ENCODE data around the gene LRRC74A.
"Not testable (repeated sequence)": the region's sequence is repeated elsewhere in the genome, so short reads cannot be mapped to it uniquely, and the experiment has no call there.

LRRC74A gene

DNA sequence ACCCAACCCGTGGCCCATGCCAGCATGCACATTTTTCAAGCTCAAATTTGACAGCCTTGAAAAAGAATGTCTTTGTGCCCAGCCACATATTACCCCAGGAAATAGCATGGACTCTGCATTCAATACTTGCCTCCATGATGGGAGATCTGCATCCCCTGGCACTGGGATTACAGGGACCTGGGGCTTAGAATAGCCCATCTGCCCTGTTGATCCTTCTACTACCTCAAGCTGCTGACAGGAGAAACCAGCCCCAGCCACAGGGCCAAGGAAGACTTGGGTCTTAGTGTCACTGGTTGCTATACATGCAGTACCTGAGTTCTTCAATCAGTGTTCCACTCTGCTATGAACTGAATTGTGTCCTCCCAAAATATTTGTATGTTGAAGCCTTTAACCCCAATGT is 85.3 kb downstream of the LRRC74A start:
- Histone ChIP-seq H3F3A (ENCODE audit: low read depth) (no peaks in the 10 kb centered on the region), H3K4me2 (ENCODE audit: low read depth, low read length, poor library complexity, severe bottlenecking) (no peak overlapping the region), H3K4me1 (ENCODE audit: insufficient read depth, low read length, poor library complexity, severe bottlenecking) (peaks cover 19% of the 10 kb centered on the region), H4K20me1 (ENCODE audit: insufficient read depth, low read length, poor library complexity, severe bottlenecking) (no peaks in the 10 kb centered on the region), H3K4me3 (ENCODE audit: low read length, poor library complexity, severe bottlenecking) (no peak overlapping the region), H2AFZ (ENCODE audit: low read length) (no peak overlapping the region), H3K9me3 (ENCODE audit: insufficient read depth, low read depth, low read length) (no peaks in the 10 kb centered on the region), H3K9me2 (replicated peaks; ENCODE audit: low read depth, low read length) (no peaks in the 10 kb centered on the region), H3K79me2 (ENCODE audit: insufficient read depth, low read length) (no peaks in the 10 kb centered on the region), H3K27me3 (ENCODE audit: insufficient read depth, low read length, poor library complexity, severe bottlenecking) (no peaks in the 10 kb centered on the region), H3K36me3 (ENCODE audit: insufficient read depth, low read length) (no peaks in the 10 kb centered on the region), H3K9ac (ENCODE audit: low read depth, low read length, poor library complexity, severe bottlenecking) (no peak overlapping the region)
- TF ChIP-seq CTCF (conservative IDR thresholded peaks at IDR 0.05; ENCODE audit: low read length), result no peak
- no peak for TF ChIP-seq EZH2phosphoT487 (IDR thresholded peaks at IDR 0.05; ENCODE audit: borderline replicate concordance)

GRCh38 chr14:76914533-76915081 is 88.4 kb downstream of the LRRC74A start:
- H3K9ac ChIP-seq (ENCODE audit: low read depth, low read length, poor library complexity, severe bottlenecking); H3K27me3 ChIP-seq (ENCODE audit: insufficient read depth, low read length, poor library complexity, severe bottlenecking); H3K9me2 ChIP-seq (replicated peaks; ENCODE audit: low read depth, low read length); H3K79me2 ChIP-seq (ENCODE audit: insufficient read depth, low read length); H3K4me3 ChIP-seq (ENCODE audit: low read length, poor library complexity, severe bottlenecking); H3K4me2 ChIP-seq (ENCODE audit: low read depth, low read length, poor library complexity, severe bottlenecking); H3K9me3 ChIP-seq (ENCODE audit: insufficient read depth, low read depth, low read length); H3F3A ChIP-seq (ENCODE audit: low read depth); H3K36me3 ChIP-seq (ENCODE audit: insufficient read depth, low read length); H4K20me1 ChIP-seq (ENCODE audit: insufficient read depth, low read length, poor library complexity, severe bottlenecking); H2AFZ ChIP-seq (ENCODE audit: low read length): not testable (repeated sequence)
- peaks cover 31% of the 10 kb centered on the region for H3K4me1 ChIP-seq (ENCODE audit: insufficient read depth, low read length, poor library complexity, severe bottlenecking)

- H4K20me1 ChIP-seq (ENCODE audit: insufficient read depth, low read length, poor library complexity, severe bottlenecking), result no peaks in the 10 kb centered on the region
- no peak overlapping the region for H3K4me3 ChIP-seq (ENCODE audit: low read length, poor library complexity, severe bottlenecking)
- H3F3A ChIP-seq (ENCODE audit: low read depth), result no peaks in the 10 kb centered on the region
- peaks cover 47% of the 10 kb centered on the region for H3K4me1 ChIP-seq (ENCODE audit: insufficient read depth, low read length, poor library complexity, severe bottlenecking)
- no peak overlapping the region for H3K4me2 ChIP-seq (ENCODE audit: low read depth, low read length, poor library complexity, severe bottlenecking)
- no peak overlapping the region for H2AFZ ChIP-seq (ENCODE audit: low read length)
- no peaks in the 10 kb centered on the region for H3K36me3 ChIP-seq (ENCODE audit: insufficient read depth, low read length)
- H3K79me2 ChIP-seq (ENCODE audit: insufficient read depth, low read length), result no peaks in the 10 kb centered on the region
- H3K27me3 ChIP-seq (ENCODE audit: insufficient read depth, low read length, poor library complexity, severe bottlenecking), result no peaks in the 10 kb centered on the region
- TF ChIP-seq EZH2phosphoT487 (IDR thresholded peaks at IDR 0.05; ENCODE audit: borderline replicate concordance) (no peak), CTCF (conservative IDR thresholded peaks at IDR 0.05; ENCODE audit: low read length) (no peak)
- H3K9me2 ChIP-seq (replicated peaks; ENCODE audit: low read depth, low read length), result no peaks in the 10 kb centered on the region
- no peaks in the 10 kb centered on the region for H3K9me3 ChIP-seq (ENCODE audit: insufficient read depth, low read depth, low read length)
- H3K9ac ChIP-seq (ENCODE audit: low read depth, low read length, poor library complexity, severe bottlenecking), result no peak overlapping the region
Observed at GRCh38 chr14:76916040-76916715, 90.0 kb downstream of the LRRC74A start.

- Histone ChIP-seq H3F3A (ENCODE audit: low read depth) (no peaks in the 10 kb centered on the region), H3K9me2 (replicated peaks; ENCODE audit: low read depth, low read length) (no peaks in the 10 kb centered on the region), H3K79me2 (ENCODE audit: insufficient read depth, low read length) (no peaks in the 10 kb centered on the region), H2AFZ (ENCODE audit: low read length) (no peak overlapping the region), H4K20me1 (ENCODE audit: insufficient read depth, low read length, poor library complexity, severe bottlenecking) (no peaks in the 10 kb centered on the region), H3K9me3 (ENCODE audit: insufficient read depth, low read depth, low read length) (no peaks in the 10 kb centered on the region), H3K27me3 (ENCODE audit: insufficient read depth, low read length, poor library complexity, severe bottlenecking) (no peaks in the 10 kb centered on the region), H3K4me2 (ENCODE audit: low read depth, low read length, poor library complexity, severe bottlenecking) (no peak overlapping the region), H3K4me1 (ENCODE audit: insufficient read depth, low read length, poor library complexity, severe bottlenecking) (peaks cover 47% of the 10 kb centered on the region), H3K9ac (ENCODE audit: low read depth, low read length, poor library complexity, severe bottlenecking) (peak overlapping the region; percentile 31), H3K4me3 (ENCODE audit: low read length, poor library complexity, severe bottlenecking) (no peak overlapping the region), H3K36me3 (ENCODE audit: insufficient read depth, low read length) (no peaks in the 10 kb centered on the region)
- TF ChIP-seq CTCF (conservative IDR thresholded peaks at IDR 0.05; ENCODE audit: low read length), result peak; percentile 75
- TF ChIP-seq EZH2phosphoT487 (IDR thresholded peaks at IDR 0.05; ENCODE audit: borderline replicate concordance), result no peak
Observed at GRCh38 chr14:76917158-76917596, 91.0 kb downstream of the LRRC74A start.

All from Loucy (cell line).